ENCODE data around the gene ZNF865.

DNA sequence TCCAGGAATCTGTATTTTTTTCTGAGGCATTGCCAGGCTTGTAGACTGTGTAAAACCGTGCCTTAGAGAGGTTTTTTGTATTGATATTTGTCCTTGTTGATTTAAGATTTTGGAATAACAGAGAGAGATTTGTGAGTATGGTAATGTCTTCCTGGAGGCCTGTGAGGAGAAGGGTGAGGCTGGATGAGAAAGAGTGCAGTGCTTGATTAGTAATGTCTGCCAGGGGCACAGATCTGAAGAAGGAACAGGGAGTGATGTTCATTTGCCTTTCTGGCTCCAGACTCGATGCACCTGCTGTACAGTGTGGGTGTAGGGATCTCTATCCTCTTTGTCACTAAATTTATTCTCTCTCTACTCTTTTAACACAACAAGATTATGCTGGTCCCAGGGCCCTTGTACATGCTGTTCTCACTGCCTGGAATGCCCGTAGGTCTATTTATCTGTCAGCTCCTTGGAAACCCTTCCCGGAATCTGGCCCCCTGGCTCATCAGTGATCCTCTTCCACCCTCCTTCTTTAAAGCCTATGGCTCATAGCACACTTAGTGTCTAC lies 10.4 kb upstream of the ZNF865 start:
- TF ChIP-seq, protein P1, sequence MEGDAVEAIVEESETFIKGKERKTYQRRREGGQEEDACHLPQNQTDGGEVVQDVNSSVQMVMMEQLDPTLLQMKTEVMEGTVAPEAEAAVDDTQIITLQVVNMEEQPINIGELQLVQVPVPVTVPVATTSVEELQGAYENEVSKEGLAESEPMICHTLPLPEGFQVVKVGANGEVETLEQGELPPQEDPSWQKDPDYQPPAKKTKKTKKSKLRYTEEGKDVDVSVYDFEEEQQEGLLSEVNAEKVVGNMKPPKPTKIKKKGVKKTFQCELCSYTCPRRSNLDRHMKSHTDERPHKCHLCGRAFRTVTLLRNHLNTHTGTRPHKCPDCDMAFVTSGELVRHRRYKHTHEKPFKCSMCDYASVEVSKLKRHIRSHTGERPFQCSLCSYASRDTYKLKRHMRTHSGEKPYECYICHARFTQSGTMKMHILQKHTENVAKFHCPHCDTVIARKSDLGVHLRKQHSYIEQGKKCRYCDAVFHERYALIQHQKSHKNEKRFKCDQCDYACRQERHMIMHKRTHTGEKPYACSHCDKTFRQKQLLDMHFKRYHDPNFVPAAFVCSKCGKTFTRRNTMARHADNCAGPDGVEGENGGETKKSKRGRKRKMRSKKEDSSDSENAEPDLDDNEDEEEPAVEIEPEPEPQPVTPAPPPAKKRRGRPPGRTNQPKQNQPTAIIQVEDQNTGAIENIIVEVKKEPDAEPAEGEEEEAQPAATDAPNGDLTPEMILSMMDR (IDR thresholded peaks at IDR 0.05) = no peak
- TF ChIP-seq EZH2 (IDR thresholded peaks at IDR 0.05; ENCODE audit: borderline replicate concordance, insufficient read depth, low read depth, low read length, poor library complexity, severe bottlenecking) = no peak
